ENCODE measurements around the gene GPR137. TPM values are rescaled to one million over a fixed set of nuclear protein-coding genes. Genes with fewer than 3 reads are reported as not detected.
A peak's percentile ranks its signal among the peaks of the same experiment; 100 is the strongest.

Gene GPR137
- total RNA-seq, 2 donors from 2014 or later: 57.7 to 58.4 TPM

- Mint-ChIP-seq H3K4me3 (peak overlapping the region; percentile 86), H3K27ac (peak overlapping the region; percentile 38), H3K4me1 (peaks cover 21% of the 10 kb centered on the region), H3K36me3 (ENCODE audit: low read depth) (peaks cover 22% of the 10 kb centered on the region), H3K27me3 (ENCODE audit: insufficient read depth) (no peaks in the 10 kb centered on the region), H3K9me3 (no peaks in the 10 kb centered on the region)
- no peak for TF ChIP-seq CTCF (conservative IDR thresholded peaks at IDR 0.05)
- Histone ChIP-seq H3K4me1 (ENCODE audit: control insufficient read depth, insufficient read depth, low read length) (peaks cover 9% of the 10 kb centered on the region), H3K4me3 (ENCODE audit: low read length) (no peak overlapping the region), H3K27me3 (ENCODE audit: control insufficient read depth, insufficient read depth, low read length, poor library complexity, severe bottlenecking) (no peaks in the 10 kb centered on the region), H3K9me3 (ENCODE audit: control insufficient read depth, low read length) (no peaks in the 10 kb centered on the region), H3K9ac (ENCODE audit: extremely low read depth, low read length, poor library complexity, severe bottlenecking) (no peak overlapping the region), H3K36me3 (ENCODE audit: control insufficient read depth, insufficient read depth, low read length) (peaks cover 37% of the 10 kb centered on the region), H3K27ac (ENCODE audit: low read depth, low read length) (no peak overlapping the region)
- 93 to 100% methylated on average over 4 to 5 of the region's 5 CpGs for WGBS, 2 experiments (ENCODE audit: insufficient coverage in 1 of 2, insufficient read length in 1 of 2)
- no peak for DNase-seq
Measured at GRCh38 chr11:64253481-64253880, 32.2 kb upstream of the GPR137 start.

- Mint-ChIP-seq H3K9me3 (no peaks in the 10 kb centered on the region), H3K36me3 (ENCODE audit: low read depth) (peaks cover 27% of the 10 kb centered on the region), H3K4me3 (no peak overlapping the region), H3K4me1 (peaks cover 14% of the 10 kb centered on the region), H3K27me3 (ENCODE audit: insufficient read depth) (no peaks in the 10 kb centered on the region), H3K27ac (peak overlapping the region; percentile 38)
- H3K4me3 ChIP-seq (ENCODE audit: low read length): no peak overlapping the region
- no peak overlapping the region for H3K9ac ChIP-seq (ENCODE audit: extremely low read depth, low read length, poor library complexity, severe bottlenecking)
- H3K4me1 ChIP-seq (ENCODE audit: control insufficient read depth, insufficient read depth, low read length): peaks cover 3% of the 10 kb centered on the region
- no peak for TF ChIP-seq CTCF (conservative IDR thresholded peaks at IDR 0.05)
- 94% methylated on average over 7 of the region's 7 CpGs for WGBS, 2 experiments (ENCODE audit: insufficient coverage in 1 of 2, insufficient read length in 1 of 2)
- H3K9me3 ChIP-seq (ENCODE audit: control insufficient read depth, low read length): no peaks in the 10 kb centered on the region
- H3K27me3 ChIP-seq (ENCODE audit: control insufficient read depth, insufficient read depth, low read length, poor library complexity, severe bottlenecking): no peaks in the 10 kb centered on the region
- H3K27ac ChIP-seq (ENCODE audit: low read depth, low read length): no peak overlapping the region
- peaks cover 40% of the 10 kb centered on the region for H3K36me3 ChIP-seq (ENCODE audit: control insufficient read depth, insufficient read depth, low read length)
- no peak for DNase-seq
Measured at GRCh38 chr11:64254326-64254725, 31.3 kb upstream of the GPR137 start.

GRCh38 chr11:64255135-64256128, 30.2 kb upstream of the GPR137 start:
- H3K27ac Mint-ChIP-seq: no peak overlapping the region
- WGBS, 2 experiments (ENCODE audit: insufficient coverage in 1 of 2, insufficient read length in 1 of 2): 92 to 95% methylated on average over 27 to 35 of the region's 35 CpGs
- TF ChIP-seq CTCF (conservative IDR thresholded peaks at IDR 0.05): no peak
- H3K4me3 Mint-ChIP-seq: no peak overlapping the region
- Histone ChIP-seq H3K27ac (ENCODE audit: low read depth, low read length) (no peak overlapping the region), H3K9ac (ENCODE audit: extremely low read depth, low read length, poor library complexity, severe bottlenecking) (no peak overlapping the region), H3K4me1 (ENCODE audit: control insufficient read depth, insufficient read depth, low read length) (no peaks in the 10 kb centered on the region), H3K36me3 (ENCODE audit: control insufficient read depth, insufficient read depth, low read length) (peaks cover 51% of the 10 kb centered on the region), H3K9me3 (ENCODE audit: control insufficient read depth, low read length) (no peaks in the 10 kb centered on the region), H3K27me3 (ENCODE audit: control insufficient read depth, insufficient read depth, low read length, poor library complexity, severe bottlenecking) (no peaks in the 10 kb centered on the region), H3K4me3 (ENCODE audit: low read length) (no peak overlapping the region)
- no peaks in the 10 kb centered on the region for H3K27me3 Mint-ChIP-seq (ENCODE audit: insufficient read depth)
- no peak for DNase-seq
- peaks cover 38% of the 10 kb centered on the region for H3K36me3 Mint-ChIP-seq (ENCODE audit: low read depth)
- peaks cover 7% of the 10 kb centered on the region for H3K4me1 Mint-ChIP-seq
- H3K9me3 Mint-ChIP-seq: no peaks in the 10 kb centered on the region

Data from endodermal cell (in vitro differentiated cells).